ENCODE data around the gene ETS2. TPM values are rescaled to one million over a fixed set of nuclear protein-coding genes. Genes with fewer than 3 reads are reported as not detected.
"Not testable (repeated sequence)": the region's sequence is repeated elsewhere in the genome, so short reads cannot be mapped to it uniquely, and the experiment has no call there.

ETS2 gene
- total and polyA plus RNA-seq, 5 experiments from 2014 or later, result 4.7 to 14.8 (median 6.6) TPM

DNA sequence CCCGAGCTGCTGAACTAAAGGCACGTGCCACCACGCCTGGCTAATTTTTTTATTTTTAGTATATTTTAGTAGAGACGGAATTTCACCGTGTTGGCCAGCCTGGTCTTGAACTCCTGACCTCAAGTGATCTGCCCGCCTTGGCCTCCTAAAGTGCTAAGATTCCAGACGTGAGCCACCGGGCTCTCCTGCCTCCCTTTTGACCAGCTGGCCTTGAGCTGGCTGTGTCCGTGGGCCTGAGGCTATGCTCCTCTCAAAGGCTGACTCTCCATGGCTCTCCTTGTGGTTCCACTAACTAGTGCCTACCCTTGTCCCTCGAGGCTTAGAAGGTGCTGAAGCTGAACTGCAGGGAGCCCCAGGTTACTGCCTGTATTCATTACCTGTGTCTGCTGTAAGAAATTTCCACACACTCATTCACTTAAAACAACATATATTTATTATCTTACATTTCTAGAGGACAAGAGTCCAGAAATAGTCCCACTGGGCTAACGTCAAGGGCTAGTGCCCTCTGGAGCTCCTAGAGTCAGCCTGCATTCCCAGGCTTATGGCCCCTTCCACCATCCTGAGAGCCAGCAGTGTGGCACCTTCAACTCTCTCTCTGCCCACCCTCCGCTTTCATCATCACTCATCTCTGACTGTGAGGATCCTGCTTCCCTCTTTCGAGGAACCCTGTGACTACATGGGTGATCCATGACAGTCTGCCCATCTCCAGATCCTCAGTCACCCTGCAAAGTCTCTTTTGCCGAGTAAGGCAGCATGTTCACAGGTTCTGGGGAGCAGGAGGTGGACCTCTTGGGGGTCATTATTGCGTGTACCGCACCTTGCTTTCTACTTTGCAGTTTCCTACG, 34.9 kb downstream of the ETS2 start:
- POLR2A ChIA-PET, result no interaction called here
- no peaks in the 10 kb centered on the region for H3K36me3 Mint-ChIP-seq
- H3K27ac Mint-ChIP-seq, result no peak overlapping the region
- no peak for DNase-seq
- H3K4me1 Mint-ChIP-seq, result no peaks in the 10 kb centered on the region
- no peak overlapping the region for H3K4me3 Mint-ChIP-seq
- ATAC-seq, result no peak
- peaks cover 0 to 2% (median 0%) of the 10 kb centered on the region in 5 donors for H3K27me3 Mint-ChIP-seq
- no peaks in the 10 kb centered on the region for H3K9me3 Mint-ChIP-seq

DNA sequence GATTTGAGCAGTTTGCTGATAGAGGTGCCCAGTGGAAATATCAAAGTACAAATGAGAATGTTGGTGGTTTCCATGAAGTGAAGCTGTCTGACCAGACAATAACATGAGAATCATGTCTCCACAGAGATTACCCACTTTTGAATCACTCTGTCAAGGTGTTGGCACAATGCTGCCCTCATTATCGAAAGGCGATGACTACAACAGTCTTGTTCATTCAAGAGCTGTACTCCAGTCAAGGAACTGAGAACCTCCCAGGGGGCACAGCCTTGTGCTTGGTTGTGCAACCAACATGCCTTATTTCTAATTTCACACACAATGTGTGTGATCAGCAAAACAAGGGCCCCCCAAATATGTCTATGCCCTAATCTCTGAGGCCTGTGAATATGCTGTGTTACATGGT, 35.7 kb downstream of the ETS2 start:
- no peaks in the 10 kb centered on the region for H3K4me1 Mint-ChIP-seq
- ATAC-seq (no peak), DNase-seq (no peak)
- H3K9me3 Mint-ChIP-seq, result no peaks in the 10 kb centered on the region
- H3K27ac Mint-ChIP-seq, result no peak overlapping the region
- no peaks in the 10 kb centered on the region for H3K27me3 Mint-ChIP-seq
- H3K36me3 Mint-ChIP-seq, result no peaks in the 10 kb centered on the region
- no peak overlapping the region for H3K4me3 Mint-ChIP-seq
- POLR2A ChIA-PET, result no interaction called here

DNA sequence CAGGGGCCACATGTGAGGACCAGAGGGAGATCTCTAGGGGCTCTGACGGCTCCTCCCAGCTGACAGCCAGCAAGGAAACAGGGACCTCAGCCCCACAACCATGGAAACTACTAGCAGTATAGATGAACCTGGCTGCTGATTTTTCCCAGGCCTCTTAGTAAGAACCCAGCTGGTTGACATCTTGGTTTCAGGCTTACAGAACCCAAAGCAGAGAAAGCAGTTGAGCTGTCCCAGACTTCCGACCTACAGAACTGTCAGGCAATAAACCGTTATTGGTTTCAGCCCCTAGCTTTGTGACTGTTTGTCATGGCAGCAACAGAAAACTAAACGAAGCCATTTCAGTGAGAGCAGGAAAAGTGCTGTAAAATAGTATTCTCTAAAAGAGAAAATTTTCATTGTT, 36.4 kb downstream of the ETS2 start:
- ATAC-seq, result no peak
- Mint-ChIP-seq H3K9me3 (no peaks in the 10 kb centered on the region), H3K27me3 (no peaks in the 10 kb centered on the region), H3K4me3 (no peak overlapping the region), H3K36me3 (no peaks in the 10 kb centered on the region), H3K4me1 (no peaks in the 10 kb centered on the region), H3K27ac (no peak overlapping the region)
- DNase-seq, result no peak
- POLR2A ChIA-PET, result no interaction called here

DNA sequence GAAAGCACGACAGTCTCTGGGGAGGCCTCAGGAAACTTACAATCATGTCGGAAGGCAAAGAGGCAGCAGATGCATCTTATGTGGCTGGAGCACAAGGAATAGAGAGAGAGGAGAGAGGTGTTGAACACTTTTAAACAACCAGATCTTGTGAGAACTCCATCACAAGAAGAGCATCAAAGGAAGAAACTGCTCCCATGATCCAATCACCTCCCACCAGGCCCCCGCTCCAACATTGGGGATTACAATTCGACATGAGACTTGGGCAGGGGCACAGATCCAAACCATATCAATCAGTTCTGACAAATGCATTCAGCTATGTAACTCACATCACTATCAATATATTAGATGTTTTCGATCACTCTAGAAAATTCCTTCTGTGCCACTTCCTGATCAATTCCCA, 37.6 kb downstream of the ETS2 start:
- ATAC-seq, result no peak
- Mint-ChIP-seq H3K4me3 (no peak overlapping the region), H3K4me1 (no peaks in the 10 kb centered on the region), H3K27me3 (no peaks in the 10 kb centered on the region), H3K36me3 (no peaks in the 10 kb centered on the region), H3K27ac (no peak overlapping the region), H3K9me3 (no peaks in the 10 kb centered on the region)
- DNase-seq, result no peak
- POLR2A ChIA-PET, result no interaction called here

DNA sequence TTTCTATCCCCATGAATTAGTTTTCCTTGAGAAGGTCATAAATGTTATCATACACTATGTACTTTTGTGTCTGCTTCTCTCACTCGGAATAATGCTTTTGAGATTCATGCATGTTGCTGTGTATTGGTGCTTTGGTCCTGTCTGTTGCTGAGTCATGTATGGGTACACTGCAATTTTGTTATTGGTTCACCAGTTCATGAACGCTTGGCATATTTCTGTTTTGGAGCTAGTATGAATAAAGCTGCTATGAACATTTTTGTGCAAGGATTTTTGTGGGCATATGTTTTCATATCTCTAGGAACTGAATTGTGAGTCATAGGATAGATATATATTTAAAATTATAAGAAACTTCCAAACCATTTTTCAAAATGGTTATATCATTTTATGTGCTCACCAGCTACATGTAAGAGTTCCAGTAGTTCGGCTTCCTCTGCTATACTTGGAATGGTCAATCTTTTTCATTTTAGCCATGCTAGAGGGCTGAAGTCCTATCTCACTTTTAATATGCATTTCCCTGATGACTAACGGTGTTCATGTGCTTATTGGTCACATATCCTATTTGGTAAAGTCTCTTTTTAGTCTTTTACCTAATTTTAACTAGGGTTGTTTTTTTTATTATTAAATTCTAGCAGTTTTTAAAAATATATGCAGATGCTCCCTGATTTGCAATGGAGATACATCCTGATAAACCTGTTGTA, 38.2 kb downstream of the ETS2 start:
- DNase-seq (no peak), ATAC-seq (no peak)
- H3K36me3 Mint-ChIP-seq, result no peaks in the 10 kb centered on the region
- no peaks in the 10 kb centered on the region for H3K9me3 Mint-ChIP-seq
- H3K27me3 Mint-ChIP-seq, result no peaks in the 10 kb centered on the region
- no peaks in the 10 kb centered on the region for H3K4me1 Mint-ChIP-seq
- POLR2A ChIA-PET, result no interaction called here
- H3K27ac Mint-ChIP-seq, result no peak overlapping the region
- H3K4me3 Mint-ChIP-seq, result no peak overlapping the region

DNA sequence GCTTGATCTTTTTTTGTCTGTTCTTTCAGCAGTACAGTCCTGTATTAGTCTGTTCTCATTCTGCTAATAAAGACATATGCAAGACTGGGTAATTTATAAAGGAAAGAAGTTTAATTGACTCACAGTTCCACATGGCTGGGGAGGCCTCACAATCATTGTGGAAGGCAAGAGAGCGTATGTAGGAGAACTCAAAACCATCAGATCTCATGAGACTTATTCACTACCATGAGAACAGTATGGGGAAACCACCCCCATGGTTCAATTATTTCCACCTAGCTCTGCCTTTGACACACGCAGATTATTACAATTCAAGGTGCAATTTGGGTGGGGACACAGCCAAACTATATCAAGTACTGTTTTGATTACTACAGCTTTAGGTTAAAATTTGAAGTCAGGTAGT, 39.6 kb downstream of the ETS2 start:
- H3K36me3 Mint-ChIP-seq, H3K9me3 Mint-ChIP-seq, H3K4me1 Mint-ChIP-seq, DNase-seq, ATAC-seq, H3K27ac Mint-ChIP-seq, POLR2A ChIA-PET, H3K27me3 Mint-ChIP-seq, H3K4me3 Mint-ChIP-seq: not testable (repeated sequence)

DNA sequence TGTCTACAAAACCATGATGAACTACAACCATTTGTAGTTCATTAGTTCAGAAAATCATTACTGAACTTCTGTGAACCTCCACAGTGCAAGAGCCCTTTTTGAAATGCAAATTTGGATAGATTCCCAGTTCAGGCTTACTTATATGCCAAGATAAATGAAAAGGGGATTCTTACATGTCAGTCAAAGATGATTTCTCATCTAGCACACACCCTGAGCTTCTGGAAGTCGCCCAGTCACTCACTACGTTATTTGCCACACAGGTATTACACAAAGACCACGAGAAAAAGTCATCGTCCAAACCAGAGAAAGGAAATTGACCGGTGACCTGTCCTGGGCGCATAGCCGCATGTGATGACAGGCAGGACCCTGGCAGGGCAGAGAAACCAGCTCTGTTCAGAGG, 41.8 kb downstream of the ETS2 start:
- Mint-ChIP-seq H3K27me3 (peaks cover 0 to 6% (median 2%) of the 10 kb centered on the region in 5 donors), H3K27ac (no peak overlapping the region), H3K9me3 (no peaks in the 10 kb centered on the region), H3K4me1 (no peaks in the 10 kb centered on the region), H3K4me3 (no peak overlapping the region), H3K36me3 (no peaks in the 10 kb centered on the region)
- no peak for ATAC-seq
- POLR2A ChIA-PET, result no interaction called here
- DNase-seq, result no peak

DNA sequence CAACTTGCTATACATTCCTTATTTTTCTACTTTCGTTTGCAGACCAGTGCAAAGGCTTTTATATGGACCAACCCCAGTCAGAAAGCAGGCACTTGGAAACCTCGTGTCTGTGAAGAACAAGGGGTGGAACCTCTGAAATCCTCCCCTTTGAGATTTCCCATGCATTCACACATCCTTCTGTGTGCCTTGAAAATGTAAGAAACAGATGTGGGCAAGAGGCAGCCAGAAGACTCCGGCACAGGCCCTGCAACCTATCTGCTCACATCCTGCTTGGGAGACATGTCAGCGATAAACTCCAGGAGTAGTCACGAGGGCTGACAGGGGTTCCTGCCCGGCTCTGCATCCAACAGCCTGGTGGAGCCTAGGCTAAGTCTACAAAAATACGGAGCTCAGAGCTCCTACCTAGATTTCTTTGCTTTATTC, 42.5 kb downstream of the ETS2 start:
- ATAC-seq (no peak), DNase-seq (no peak)
- no peaks in the 10 kb centered on the region for H3K36me3 Mint-ChIP-seq
- no peak overlapping the region for H3K4me3 Mint-ChIP-seq
- no peaks in the 10 kb centered on the region for H3K9me3 Mint-ChIP-seq
- POLR2A ChIA-PET, result no interaction called here
- H3K27me3 Mint-ChIP-seq, result peaks cover 0 to 8% (median 5%) of the 10 kb centered on the region in 5 donors
- no peak overlapping the region for H3K27ac Mint-ChIP-seq
- H3K4me1 Mint-ChIP-seq, result no peaks in the 10 kb centered on the region

DNA sequence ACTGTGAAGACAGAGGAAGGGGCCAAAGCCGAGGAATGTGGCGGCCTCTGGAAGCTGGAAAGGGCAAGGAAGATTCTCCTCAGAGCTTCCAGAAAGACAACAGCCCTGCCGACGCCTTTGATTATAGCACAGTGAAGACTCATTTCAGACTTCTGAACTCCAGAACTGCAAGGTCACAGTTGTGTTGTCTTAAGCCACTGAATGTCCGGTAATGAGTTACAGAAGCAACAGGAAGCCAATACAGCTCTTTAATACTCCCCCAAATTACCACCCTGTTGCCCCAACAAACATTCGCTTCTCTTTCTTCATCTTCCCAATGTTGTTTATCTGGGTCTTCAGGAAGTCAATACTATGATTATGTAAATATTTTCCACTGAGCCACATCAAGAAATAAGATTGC, 44.0 kb downstream of the ETS2 start:
- POLR2A ChIA-PET, result no interaction called here
- no peak overlapping the region for H3K4me3 Mint-ChIP-seq

DNA sequence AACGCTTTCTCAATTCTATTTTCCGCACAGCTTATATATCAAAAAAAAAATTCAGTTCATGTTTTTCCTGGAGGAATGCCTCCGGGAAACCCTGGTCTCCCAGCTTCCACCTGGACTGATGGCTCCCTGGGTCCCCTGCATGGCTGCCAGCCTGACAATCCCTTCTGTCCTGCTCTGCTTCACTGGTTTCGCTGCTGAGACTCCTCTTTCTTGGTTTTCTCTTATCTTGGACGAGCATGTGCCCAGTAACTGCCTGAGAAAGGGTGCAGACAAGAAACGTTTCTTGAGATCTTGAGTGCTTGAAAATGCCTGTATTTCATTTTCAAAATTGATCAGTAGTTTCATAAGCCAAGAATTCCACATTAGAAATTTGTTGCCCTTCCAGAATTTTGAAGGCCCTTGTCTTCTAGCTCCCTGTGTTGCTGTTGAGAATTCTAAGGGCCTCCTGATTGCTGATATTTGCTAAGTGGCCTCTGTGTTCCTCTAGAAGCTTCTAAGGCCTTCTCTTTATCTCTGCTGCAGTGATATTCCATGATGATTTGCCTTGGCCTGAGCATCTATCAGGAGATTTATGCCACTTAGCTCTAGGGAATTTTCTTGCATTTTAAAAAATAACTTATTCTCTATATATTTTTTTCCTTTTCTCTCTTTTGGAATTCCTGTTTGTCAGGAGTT, 44.7 kb downstream of the ETS2 start:
- H3K4me1 Mint-ChIP-seq, result no peaks in the 10 kb centered on the region
- H3K4me3 Mint-ChIP-seq, result no peak overlapping the region
- POLR2A ChIA-PET, result no interaction called here
- H3K9me3 Mint-ChIP-seq, result no peaks in the 10 kb centered on the region
- DNase-seq (no peak), ATAC-seq (no peak)
- H3K27me3 Mint-ChIP-seq, result peaks cover 0 to 10% (median 7%) of the 10 kb centered on the region in 5 donors
- no peaks in the 10 kb centered on the region for H3K36me3 Mint-ChIP-seq
- H3K27ac Mint-ChIP-seq, result no peak overlapping the region

More for the DNA sequence above, 44.0 kb downstream of the ETS2 start:
- Mint-ChIP-seq H3K27ac (no peak overlapping the region), H3K36me3 (no peaks in the 10 kb centered on the region), H3K4me1 (no peaks in the 10 kb centered on the region), H3K27me3 (peaks cover 0 to 10% (median 7%) of the 10 kb centered on the region in 5 donors), H3K9me3 (no peaks in the 10 kb centered on the region)
- DNase-seq, result no peak
- ATAC-seq, result no peak

DNA sequence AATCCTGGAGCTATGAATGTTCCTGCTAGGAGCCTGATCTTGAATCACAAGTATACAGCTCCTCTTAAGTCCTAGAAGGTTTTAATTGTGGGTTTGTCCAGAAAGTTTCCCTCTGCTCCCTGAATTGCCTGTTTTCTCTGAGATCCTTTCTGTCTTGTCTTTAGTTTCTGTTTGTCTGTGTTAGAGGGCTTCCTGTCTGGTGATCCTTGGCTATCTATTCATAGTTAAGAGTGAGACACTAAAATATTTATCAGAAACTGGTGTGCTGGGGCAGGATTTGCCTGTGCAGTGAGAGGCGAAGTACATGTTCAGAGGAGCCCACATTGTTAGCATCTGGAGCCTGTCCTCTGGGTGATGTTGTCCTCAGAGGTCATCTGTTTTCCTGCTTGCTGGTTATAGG, 45.4 kb downstream of the ETS2 start:
- DNase-seq (no peak), ATAC-seq (no peak)
- no peaks in the 10 kb centered on the region for H3K36me3 Mint-ChIP-seq
- no peaks in the 10 kb centered on the region for H3K9me3 Mint-ChIP-seq
- POLR2A ChIA-PET, result no interaction called here
- H3K4me3 Mint-ChIP-seq, result no peak overlapping the region
- no peaks in the 10 kb centered on the region for H3K4me1 Mint-ChIP-seq
- peaks cover 0 to 10% (median 8%) of the 10 kb centered on the region in 5 donors for H3K27me3 Mint-ChIP-seq
- no peak overlapping the region for H3K27ac Mint-ChIP-seq

DNA sequence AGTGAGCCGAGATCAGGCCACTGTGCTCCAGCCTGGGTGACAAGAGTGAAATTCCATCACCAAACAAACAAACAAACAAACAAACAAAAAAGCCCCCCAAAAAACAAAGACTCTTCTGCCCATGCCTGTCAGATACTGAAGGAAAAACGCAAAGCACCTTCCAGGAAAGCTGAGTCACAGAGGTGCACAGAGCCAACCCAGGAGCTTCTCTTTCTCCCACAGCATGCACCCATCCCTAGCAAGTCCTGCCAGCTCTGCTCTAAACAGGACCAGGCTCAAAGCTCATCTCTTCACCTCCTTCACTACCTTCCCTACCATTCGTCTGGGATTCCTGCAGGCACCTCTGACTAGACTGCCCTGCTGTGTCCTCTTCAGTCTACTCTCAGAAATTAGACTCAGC, 46.5 kb downstream of the ETS2 start:
- H3K27me3 Mint-ChIP-seq, result peaks cover 0 to 10% (median 8%) of the 10 kb centered on the region in 5 donors
- POLR2A ChIA-PET, result no interaction called here
- H3K9me3 Mint-ChIP-seq, result no peaks in the 10 kb centered on the region
- H3K4me3 Mint-ChIP-seq, result no peak overlapping the region
- ATAC-seq (no peak), DNase-seq (no peak)
- H3K27ac Mint-ChIP-seq, result no peak overlapping the region
- H3K36me3 Mint-ChIP-seq, result no peaks in the 10 kb centered on the region
- H3K4me1 Mint-ChIP-seq, result no peaks in the 10 kb centered on the region

DNA sequence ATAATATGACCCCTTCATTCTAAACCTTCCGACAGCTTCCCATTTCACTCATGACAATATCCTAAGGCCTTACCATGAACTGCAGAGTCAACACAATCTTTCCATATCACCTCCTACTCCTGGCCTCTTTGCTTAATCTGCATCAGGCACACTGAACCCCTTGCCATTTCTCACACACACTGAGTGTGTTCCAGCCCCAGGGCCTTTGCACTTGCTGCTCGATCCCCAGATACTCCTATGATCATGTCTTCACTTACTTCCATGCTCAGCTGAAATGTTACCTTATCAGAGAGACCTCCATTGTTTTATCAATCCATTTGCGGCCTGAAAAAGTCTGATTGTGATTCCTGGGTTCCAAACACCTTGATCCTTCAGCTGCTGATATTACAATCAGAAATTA, 47.0 kb downstream of the ETS2 start:
- Mint-ChIP-seq H3K36me3 (no peaks in the 10 kb centered on the region), H3K4me3 (no peak overlapping the region), H3K27ac (no peak overlapping the region), H3K27me3 (peaks cover 0 to 10% (median 8%) of the 10 kb centered on the region in 5 donors), H3K9me3 (no peaks in the 10 kb centered on the region), H3K4me1 (no peaks in the 10 kb centered on the region)
- DNase-seq, result no peak
- POLR2A ChIA-PET, result no interaction called here
- no peak for ATAC-seq
